ENCODE results near the gene ECSIT. TPM values are rescaled to one million over a fixed set of nuclear protein-coding genes. Genes with fewer than 3 reads are reported as not detected.

ECSIT gene
- total and polyA plus RNA-seq, 2 donors (not counting 1 experiment from before 2014, with no cell fraction given): 45.6 to 63.1 TPM

- H3K79me2 ChIP-seq (ENCODE audit: control insufficient read depth, insufficient read depth, low read length): no peaks in the 10 kb centered on the region
- H2AFZ ChIP-seq (ENCODE audit: insufficient read depth, low read depth, low read length, poor library complexity, severe bottlenecking): no peak overlapping the region
- no peaks in the 10 kb centered on the region for H3K27me3 Mint-ChIP-seq
- no peak overlapping the region for H3K4me2 ChIP-seq (replicated peaks; ENCODE audit: low read depth, low read length, poor library complexity, severe bottlenecking)
- peaks cover 15% of the 10 kb centered on the region for H4K20me1 ChIP-seq (ENCODE audit: control insufficient read depth, insufficient read depth, low read length, poor library complexity, severe bottlenecking)
- intact Hi-C loops (cut with micrococcal nuclease): no loop called here
- peaks cover 17 to 26% of the 10 kb centered on the region in 2 donors for H3K4me1 ChIP-seq (ENCODE audit: control insufficient read depth in 2 of 2, insufficient read depth in 2 of 2, low read length in 2 of 2)
- no peak for ATAC-seq (ENCODE audit: low read depth)
- no peaks in the 10 kb centered on the region for H3K9me3 ChIP-seq (ENCODE audit: control extremely low read depth in 1 of 3, control insufficient read depth in 2 of 3, insufficient read depth in 1 of 3, low read length in 2 of 3)
- no peaks in the 10 kb centered on the region for H3K9me3 Mint-ChIP-seq (ENCODE audit: insufficient read depth)
- no peak for DNase-seq
- H3K27ac Mint-ChIP-seq: no peak overlapping the region
- H3K4me3 Mint-ChIP-seq: no peak overlapping the region
- 96% methylated on average over 20 of the region's 24 CpGs for WGBS (ENCODE audit: insufficient coverage)
- ChIA-PET CTCF (interaction anchor here (1.1 kb wide), 1 partner anchor 14 kb away, joined by 3 read pairs; no protein-coding TSS in a partner anchor), POLR2A (interaction anchor here (0.6 kb wide), 1 partner anchor 39 kb away, joined by 4 read pairs; no protein-coding TSS in a partner anchor)
- H3K4me3 ChIP-seq (ENCODE audit: control extremely low read depth in 1 of 5, extremely low read depth in 1 of 5, insufficient read depth in 1 of 5, low read depth in 2 of 5, low read length in 4 of 5): no peak overlapping the region
- no peak overlapping the region for H3K9ac ChIP-seq (ENCODE audit: low read length)
- peaks cover 0 to 27% of the 10 kb centered on the region in 2 experiments for H3K36me3 ChIP-seq (replicated peaks in 1 of 2; ENCODE audit: control extremely low read depth in 1 of 2, control insufficient read depth in 1 of 2, extremely low read depth in 1 of 2, insufficient read depth in 2 of 2, low read length in 1 of 2)
- TF ChIP-seq EZH2 (IDR thresholded peaks at IDR 0.05; ENCODE audit: borderline replicate concordance, insufficient read depth, low read depth, low read length, poor library complexity, severe bottlenecking): no peak
- no peak for TF ChIP-seq CTCF (IDR thresholded peaks at IDR 0.05)
- peaks cover 27% of the 10 kb centered on the region for H3K4me1 Mint-ChIP-seq
- no peaks in the 10 kb centered on the region for H3K27me3 ChIP-seq (replicated peaks in 1 of 4; ENCODE audit: control extremely low read depth in 1 of 4, control insufficient read depth in 3 of 4, insufficient read depth in 4 of 4, low read length in 3 of 4)
- no peak overlapping the region for H3K27ac ChIP-seq (ENCODE audit: low read length in 2 of 2)
Observed at GRCh38 chr19:11549386-11549953, 20.5 kb upstream of the ECSIT start.

- ChIA-PET POLR2A (no interaction called here), CTCF (interaction anchor here (1.0 to 1.1 kb wide), 2 partner anchors 12 to 62 kb away, joined by 3 read pairs; no protein-coding TSS in a partner anchor)
- Mint-ChIP-seq H3K4me3 (no peak overlapping the region), H3K27me3 (peaks cover 5% of the 10 kb centered on the region), H3K9me3 (ENCODE audit: insufficient read depth) (no peaks in the 10 kb centered on the region), H3K27ac (no peak overlapping the region), H3K4me1 (peaks cover 13% of the 10 kb centered on the region)
- H3K27me3 ChIP-seq (replicated peaks in 1 of 4; ENCODE audit: control extremely low read depth in 1 of 4, control insufficient read depth in 3 of 4, insufficient read depth in 4 of 4, low read length in 3 of 4): no peaks in the 10 kb centered on the region
- no peak overlapping the region for H3K9ac ChIP-seq (ENCODE audit: low read length)
- no peak for TF ChIP-seq EZH2 (IDR thresholded peaks at IDR 0.05; ENCODE audit: borderline replicate concordance, insufficient read depth, low read depth, low read length, poor library complexity, severe bottlenecking)
- no peak for TF ChIP-seq CTCF (IDR thresholded peaks at IDR 0.05)
- 98% methylated on average over 10 of the region's 14 CpGs for WGBS (ENCODE audit: insufficient coverage)
- H3K4me3 ChIP-seq (ENCODE audit: control extremely low read depth in 1 of 5, extremely low read depth in 1 of 5, insufficient read depth in 1 of 5, low read depth in 2 of 5, low read length in 4 of 5): no peak overlapping the region
- ATAC-seq (ENCODE audit: low read depth) (no peak), DNase-seq (no peak)
- peaks cover 5% of the 10 kb centered on the region for H4K20me1 ChIP-seq (ENCODE audit: control insufficient read depth, insufficient read depth, low read length, poor library complexity, severe bottlenecking)
- H3K4me2 ChIP-seq (replicated peaks; ENCODE audit: low read depth, low read length, poor library complexity, severe bottlenecking): no peak overlapping the region
- H3K27ac ChIP-seq (ENCODE audit: low read length in 2 of 2): no peak overlapping the region
- peaks cover 0 to 14% of the 10 kb centered on the region in 2 experiments for H3K36me3 ChIP-seq (replicated peaks in 1 of 2; ENCODE audit: control extremely low read depth in 1 of 2, control insufficient read depth in 1 of 2, extremely low read depth in 1 of 2, insufficient read depth in 2 of 2, low read length in 1 of 2)
- intact Hi-C loops (cut with micrococcal nuclease): no loop called here
- no peaks in the 10 kb centered on the region for H3K79me2 ChIP-seq (ENCODE audit: control insufficient read depth, insufficient read depth, low read length)
- no peak overlapping the region for H2AFZ ChIP-seq (ENCODE audit: insufficient read depth, low read depth, low read length, poor library complexity, severe bottlenecking)
- H3K9me3 ChIP-seq (ENCODE audit: control extremely low read depth in 1 of 3, control insufficient read depth in 2 of 3, insufficient read depth in 1 of 3, low read length in 2 of 3): no peaks in the 10 kb centered on the region
- peaks cover 5 to 12% of the 10 kb centered on the region in 2 donors for H3K4me1 ChIP-seq (ENCODE audit: control insufficient read depth in 2 of 2, insufficient read depth in 2 of 2, low read length in 2 of 2)
Observed at GRCh38 chr19:11547929-11548700, 19.2 kb upstream of the ECSIT start.

Data from B cell (primary cell).